HG02678 (cell line): ENCODE results near the gene BEST3.
"Not testable (repeated sequence)": the region's sequence is repeated elsewhere in the genome, so short reads cannot be mapped to it uniquely, and the experiment has no call there.

Source experiments
- ATAC-seq: cut with Tn5 transposase; IDR thresholded peaks from one replicate; pipeline ENCODE4 v1.9.1; 2021; ENCODE audit warnings: mild to moderate bottlenecking, moderate library complexity; ENCODE audit not compliant: unreplicated experiment

Gene BEST3

GRCh38 chr12:69688471-69689427, 10.4 kb downstream of the BEST3 start:
- peak; percentile 62 for ATAC-seq

- no peak for ATAC-seq
Measured at GRCh38 chr12:69688021-69688420, 11.1 kb downstream of the BEST3 start.

- no peak for ATAC-seq
Measured at GRCh38 chr12:69687390-69687789, 11.7 kb downstream of the BEST3 start.

GRCh38 chr12:69686731-69687130, 12.4 kb downstream of the BEST3 start:
- ATAC-seq, result peak; percentile 59

GRCh38 chr12:69685810-69686209, 13.3 kb downstream of the BEST3 start:
- peak; percentile 39 for ATAC-seq

- no peak for ATAC-seq
Measured at GRCh38 chr12:69684466-69684865, 14.6 kb downstream of the BEST3 start.

GRCh38 chr12:69682110-69682755, 16.9 kb downstream of the BEST3 start:
- no peak for ATAC-seq

GRCh38 chr12:69679119-69679518, 20.0 kb downstream of the BEST3 start:
- ATAC-seq, result no peak

GRCh38 chr12:69676257-69677012, 22.7 kb downstream of the BEST3 start:
- no peak for ATAC-seq

GRCh38 chr12:69672195-69672594, 26.9 kb downstream of the BEST3 start:
- ATAC-seq, result no peak

- no peak for ATAC-seq
Measured at GRCh38 chr12:69671597-69671996, 27.5 kb downstream of the BEST3 start.

- no peak for ATAC-seq
Measured at GRCh38 chr12:69666798-69667197, 32.3 kb downstream of the BEST3 start.

- ATAC-seq, result not testable (repeated sequence)
Measured at GRCh38 chr12:69664930-69665377, 34.1 kb downstream of the BEST3 start.

GRCh38 chr12:69663726-69664125, 35.4 kb downstream of the BEST3 start:
- no peak for ATAC-seq

- ATAC-seq, result no peak
Measured at GRCh38 chr12:69662764-69663163, 36.3 kb downstream of the BEST3 start.

- no peak for ATAC-seq
Measured at GRCh38 chr12:69661386-69661785, 37.7 kb downstream of the BEST3 start.

- no peak for ATAC-seq
Measured at GRCh38 chr12:69660164-69660863, 38.8 kb downstream of the BEST3 start.

- no peak for ATAC-seq
Measured at GRCh38 chr12:69658203-69658602, 40.9 kb downstream of the BEST3 start.

GRCh38 chr12:69657376-69658137, 41.5 kb downstream of the BEST3 start:
- no peak for ATAC-seq
